WTC11 (cell line): ENCODE measurements around the gene DLAT.

Source experiments
- CTCF ChIP-seq: fragments of 200-600 bp; IDR thresholded peaks from 2 replicates; pipeline ENCODE4 v1.8.0; 2022; ENCODE audit warnings: antibody characterized with exemption
- FOXJ3 ChIP-seq: sonication (generic); formaldehyde crosslinking; IDR thresholded peaks from 2 replicates; pipeline ENCODE4 v1.9.0; 2021; ENCODE audit warnings: missing genetic modification reagents, mild to moderate bottlenecking, borderline replicate concordance
- FOXP1 ChIP-seq: sonication (generic); formaldehyde crosslinking; IDR thresholded peaks from 2 replicates; pipeline ENCODE4 v1.8.0; 2022; ENCODE audit warnings: missing genetic modification reagents, mild to moderate bottlenecking, moderate library complexity, borderline replicate concordance
- IRF1 ChIP-seq: sonication (generic); formaldehyde crosslinking; IDR thresholded peaks from 2 replicates; pipeline ENCODE4 v1.8.0; 2023; ENCODE audit warnings: missing genetic modification reagents
- MXD4 ChIP-seq: fragments of 250-450 bp; sonication (Bioruptor Pico); IDR thresholded peaks from 2 replicates; pipeline ENCODE4 v1.8.0; 2021; ENCODE audit warnings: mild to moderate bottlenecking, moderate library complexity, borderline replicate concordance
- PREB ChIP-seq: sonication (generic); formaldehyde crosslinking; IDR thresholded peaks from 2 replicates; pipeline ENCODE4 v1.8.1; 2022; ENCODE audit warnings: mild to moderate bottlenecking, missing genetic modification reagents, moderate library complexity, borderline replicate concordance

- no peak for TF ChIP-seq IRF1 (CRISPR knock-in tag)
- no peak for TF ChIP-seq CTCF
- no peak for TF ChIP-seq MXD4 (CRISPR knock-in tag)
- TF ChIP-seq FOXP1 (CRISPR knock-in tag): no peak
- TF ChIP-seq FOXJ3: no peak
- no peak for TF ChIP-seq PREB (CRISPR knock-in tag)
Observed at GRCh38 chr11:112023104-112023503, 2.1 kb upstream of the DLAT start.
